ENCODE results near the gene C9orf43.
"Not testable (repeated sequence)": the region's sequence is repeated elsewhere in the genome, so short reads cannot be mapped to it uniquely, and the experiment has no call there.

The C9orf43 gene

DNA sequence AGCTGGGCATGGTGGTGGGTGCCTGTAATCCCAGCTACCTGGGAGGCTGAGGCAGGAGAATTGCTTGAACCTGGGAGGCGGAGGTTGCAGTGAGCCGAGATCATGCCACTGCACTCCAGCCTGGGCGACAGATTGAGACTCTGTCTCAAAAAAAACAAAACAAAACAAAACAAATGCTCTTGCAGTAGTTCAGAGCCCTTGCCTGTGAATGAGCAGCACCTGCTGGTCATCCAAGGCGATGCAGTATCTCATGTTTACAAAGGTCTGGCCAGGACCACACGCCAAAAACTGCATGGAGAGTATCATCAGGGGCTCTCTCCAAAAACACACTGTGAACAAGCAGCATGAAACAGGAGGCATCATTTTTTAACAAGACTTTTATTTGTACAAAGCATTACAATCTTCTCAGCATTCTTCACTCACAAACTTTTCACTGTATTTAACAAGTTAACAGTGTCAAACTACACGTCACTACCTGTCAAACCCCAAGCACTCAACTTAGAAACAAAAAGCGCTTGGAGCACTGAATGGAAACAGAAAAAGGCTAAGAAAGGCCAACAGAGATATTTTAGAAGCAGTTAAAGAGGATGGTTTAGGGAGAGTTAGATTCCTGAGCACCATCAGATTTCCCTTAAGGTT is 3.6 kb upstream of the C9orf43 start:
- TF ChIP-seq CTCF (IDR thresholded peaks at IDR 0.05; ENCODE audit: insufficient read depth, low read length): peak; percentile 81
- not testable (repeated sequence) for H3K27me3 ChIP-seq (ENCODE audit: insufficient read depth, poor library complexity, severe bottlenecking); H3K4me3 ChIP-seq (replicated peaks; ENCODE audit: insufficient read depth, low read length)
- H3K27ac ChIP-seq (replicated peaks): peak overlapping the region; percentile 51
- peak; percentile 56 to 77 for DNase-seq (ENCODE audit: low read depth in 1 of 2, low spot score in 1 of 2)

GRCh38 chr9:113409481-113409880 is 1.1 kb upstream of the C9orf43 start:
- H3K27me3 ChIP-seq (ENCODE audit: insufficient read depth, poor library complexity, severe bottlenecking): no peaks in the 10 kb centered on the region
- TF ChIP-seq, protein P1, sequence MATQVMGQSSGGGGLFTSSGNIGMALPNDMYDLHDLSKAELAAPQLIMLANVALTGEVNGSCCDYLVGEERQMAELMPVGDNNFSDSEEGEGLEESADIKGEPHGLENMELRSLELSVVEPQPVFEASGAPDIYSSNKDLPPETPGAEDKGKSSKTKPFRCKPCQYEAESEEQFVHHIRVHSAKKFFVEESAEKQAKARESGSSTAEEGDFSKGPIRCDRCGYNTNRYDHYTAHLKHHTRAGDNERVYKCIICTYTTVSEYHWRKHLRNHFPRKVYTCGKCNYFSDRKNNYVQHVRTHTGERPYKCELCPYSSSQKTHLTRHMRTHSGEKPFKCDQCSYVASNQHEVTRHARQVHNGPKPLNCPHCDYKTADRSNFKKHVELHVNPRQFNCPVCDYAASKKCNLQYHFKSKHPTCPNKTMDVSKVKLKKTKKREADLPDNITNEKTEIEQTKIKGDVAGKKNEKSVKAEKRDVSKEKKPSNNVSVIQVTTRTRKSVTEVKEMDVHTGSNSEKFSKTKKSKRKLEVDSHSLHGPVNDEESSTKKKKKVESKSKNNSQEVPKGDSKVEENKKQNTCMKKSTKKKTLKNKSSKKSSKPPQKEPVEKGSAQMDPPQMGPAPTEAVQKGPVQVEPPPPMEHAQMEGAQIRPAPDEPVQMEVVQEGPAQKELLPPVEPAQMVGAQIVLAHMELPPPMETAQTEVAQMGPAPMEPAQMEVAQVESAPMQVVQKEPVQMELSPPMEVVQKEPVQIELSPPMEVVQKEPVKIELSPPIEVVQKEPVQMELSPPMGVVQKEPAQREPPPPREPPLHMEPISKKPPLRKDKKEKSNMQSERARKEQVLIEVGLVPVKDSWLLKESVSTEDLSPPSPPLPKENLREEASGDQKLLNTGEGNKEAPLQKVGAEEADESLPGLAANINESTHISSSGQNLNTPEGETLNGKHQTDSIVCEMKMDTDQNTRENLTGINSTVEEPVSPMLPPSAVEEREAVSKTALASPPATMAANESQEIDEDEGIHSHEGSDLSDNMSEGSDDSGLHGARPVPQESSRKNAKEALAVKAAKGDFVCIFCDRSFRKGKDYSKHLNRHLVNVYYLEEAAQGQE (IDR thresholded peaks at IDR 0.05; ENCODE audit: insufficient replicate concordance, low read depth): no peak
- TF ChIP-seq CTCF (IDR thresholded peaks at IDR 0.05; ENCODE audit: insufficient read depth, low read length) (no peak), POLR2AphosphoS5 (IDR thresholded peaks at IDR 0.05; ENCODE audit: low read depth) (no peak), GABPA (IDR thresholded peaks at IDR 0.05; ENCODE audit: low read depth) (no peak), SPI1 (IDR thresholded peaks at IDR 0.05; ENCODE audit: borderline replicate concordance, low read depth) (no peak)
- peak overlapping the region; percentile 91 for H3K4me3 ChIP-seq (replicated peaks; ENCODE audit: insufficient read depth, low read length)
- H3K27ac ChIP-seq (replicated peaks): peak overlapping the region; percentile 96
- peak in 1 of 2 experiments; percentile 55 for DNase-seq (ENCODE audit: low read depth in 1 of 2, low spot score in 1 of 2)

DNA sequence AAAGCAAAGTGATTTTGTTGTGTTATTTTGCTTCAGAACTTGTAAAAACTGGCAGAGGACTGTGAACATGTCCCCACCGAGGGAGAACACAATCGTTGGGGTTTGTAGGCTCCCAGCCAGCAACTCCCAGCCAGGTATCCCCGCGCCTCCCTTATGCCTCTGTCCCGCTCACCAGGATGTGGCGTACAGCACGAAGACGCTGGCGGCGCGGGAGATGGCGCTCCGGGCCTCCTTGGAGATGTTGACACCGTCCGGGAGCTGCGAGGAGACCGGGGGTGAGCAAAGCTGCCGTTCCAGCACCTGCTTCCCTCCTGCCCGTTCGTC is 702 bp upstream of the C9orf43 start:
- DNase-seq (ENCODE audit: low read depth in 1 of 2, low spot score in 1 of 2): no peak
- peak overlapping the region; percentile 91 for H3K4me3 ChIP-seq (replicated peaks; ENCODE audit: insufficient read depth, low read length)
- H3K27me3 ChIP-seq (ENCODE audit: insufficient read depth, poor library complexity, severe bottlenecking): no peaks in the 10 kb centered on the region
- peak overlapping the region; percentile 96 for H3K27ac ChIP-seq (replicated peaks)
- no peak for TF ChIP-seq SPI1 (IDR thresholded peaks at IDR 0.05; ENCODE audit: borderline replicate concordance, low read depth)
- no peak for TF ChIP-seq POLR2AphosphoS5 (IDR thresholded peaks at IDR 0.05; ENCODE audit: low read depth)
- no peak for TF ChIP-seq CTCF (IDR thresholded peaks at IDR 0.05; ENCODE audit: insufficient read depth, low read length)
- TF ChIP-seq GABPA (IDR thresholded peaks at IDR 0.05; ENCODE audit: low read depth): no peak
- TF ChIP-seq, protein P1 (IDR thresholded peaks at IDR 0.05; ENCODE audit: insufficient replicate concordance, low read depth): no peak

GRCh38 chr9:113416149-113416721 is 5.7 kb downstream of the C9orf43 start:
- no peak overlapping the region for H3K27ac ChIP-seq (replicated peaks)
- H3K4me3 ChIP-seq (replicated peaks; ENCODE audit: insufficient read depth, low read length): no peak overlapping the region
- H3K27me3 ChIP-seq (ENCODE audit: insufficient read depth, poor library complexity, severe bottlenecking): no peaks in the 10 kb centered on the region
- peak in 1 of 2 experiments; percentile 16 for DNase-seq (ENCODE audit: low read depth in 1 of 2, low spot score in 1 of 2)
- no peak for TF ChIP-seq GABPA (IDR thresholded peaks at IDR 0.05; ENCODE audit: low read depth)
- TF ChIP-seq, protein P1 (IDR thresholded peaks at IDR 0.05; ENCODE audit: insufficient replicate concordance, low read depth): no peak
- no peak for TF ChIP-seq CTCF (IDR thresholded peaks at IDR 0.05; ENCODE audit: insufficient read depth, low read length)
- no peak for TF ChIP-seq POLR2AphosphoS5 (IDR thresholded peaks at IDR 0.05; ENCODE audit: low read depth)
- TF ChIP-seq SPI1 (IDR thresholded peaks at IDR 0.05; ENCODE audit: borderline replicate concordance, low read depth): no peak

Data from HL-60 (cell line).